NB4 (cell line): Measurements from ENCODE around the gene TLCD2.

Source experiments
- CTCF ChIP-seq: IDR thresholded peaks from one replicate; pipeline ENCODE4 v1.5.1; 2012; ENCODE audit warnings: low read depth, low read length
- MAX ChIP-seq: IDR thresholded peaks from 2 replicates; pipeline ENCODE4 v1.6.1; 2011; ENCODE audit warnings: low read depth, low read length
- MYC ChIP-seq: IDR thresholded peaks from 2 replicates; pipeline ENCODE4 v1.6.1; 2011; ENCODE audit warnings: low read depth, low read length
- POLR2A ChIP-seq: IDR thresholded peaks from 2 replicates; pipeline ENCODE4 v1.6.1; 2011; ENCODE audit warnings: mild to moderate bottlenecking; ENCODE audit not compliant: insufficient read length; ENCODE audit errors: extremely low read depth

GRCh38 chr17:1732241-1732832, 22.2 kb upstream of the TLCD2 start:
- TF ChIP-seq CTCF (no peak), MAX (no peak), POLR2A (no peak), MYC (no peak)
